Measurements from ENCODE around the gene CEP128.
A peak's percentile ranks its signal among the peaks of the same experiment; 100 is the strongest.
"Not testable (repeated sequence)": the region's sequence is repeated elsewhere in the genome, so short reads cannot be mapped to it uniquely, and the experiment has no call there.

Gene CEP128
- total RNA-seq: 26.5 reads per million, percentile 53 among the genes with 10 or more reads in this experiment

DNA sequence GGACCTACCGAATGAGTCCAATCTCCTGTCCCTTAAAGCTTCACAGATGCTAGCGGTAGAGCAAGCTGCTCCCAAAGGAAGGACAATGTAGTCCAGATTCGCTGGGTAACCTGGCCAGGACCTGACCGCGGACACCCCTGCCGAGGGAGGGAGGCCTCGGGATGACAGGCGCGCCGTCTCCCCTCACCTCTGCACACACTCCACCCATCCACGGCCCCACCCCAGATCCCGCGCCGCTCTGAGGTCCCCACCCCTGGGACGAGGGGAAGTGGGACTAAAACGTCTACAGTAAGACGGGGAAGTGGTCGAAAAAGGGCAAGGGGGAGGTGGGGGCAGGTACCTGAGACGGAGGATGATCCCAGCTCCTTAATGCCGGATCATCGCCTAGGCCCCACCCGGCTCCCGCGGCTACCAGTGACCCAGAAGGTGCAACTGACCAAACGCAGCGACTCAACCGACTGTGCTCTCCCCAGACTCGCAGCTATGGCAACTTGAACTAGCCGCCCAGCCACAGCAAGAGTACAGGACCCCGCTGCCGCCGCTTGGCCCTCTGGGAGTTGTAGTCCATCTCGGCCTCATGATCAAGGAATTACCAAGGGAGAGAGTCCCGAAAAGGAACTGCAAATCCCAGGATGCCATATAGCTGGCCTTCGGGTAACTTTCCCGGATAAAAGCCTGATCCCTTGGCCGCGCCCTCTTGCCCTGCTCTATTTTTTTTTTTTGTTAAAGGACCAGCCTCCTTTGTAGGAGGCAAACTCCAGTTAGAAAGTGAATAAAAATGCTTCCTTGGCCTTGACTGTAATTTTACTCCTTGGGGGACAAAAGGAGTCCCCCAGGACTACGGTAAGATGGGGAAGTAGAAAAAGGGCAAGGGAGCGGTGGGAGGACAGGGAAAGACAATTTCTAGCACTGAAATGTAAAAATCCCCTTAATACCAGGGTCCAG, at the start of gene CEP128:
Gene CEP128, minus strand, starts transcription at position 498 of the 945 bp plus-strand sequence.
- DNase-seq: peak; percentile 79

DNA sequence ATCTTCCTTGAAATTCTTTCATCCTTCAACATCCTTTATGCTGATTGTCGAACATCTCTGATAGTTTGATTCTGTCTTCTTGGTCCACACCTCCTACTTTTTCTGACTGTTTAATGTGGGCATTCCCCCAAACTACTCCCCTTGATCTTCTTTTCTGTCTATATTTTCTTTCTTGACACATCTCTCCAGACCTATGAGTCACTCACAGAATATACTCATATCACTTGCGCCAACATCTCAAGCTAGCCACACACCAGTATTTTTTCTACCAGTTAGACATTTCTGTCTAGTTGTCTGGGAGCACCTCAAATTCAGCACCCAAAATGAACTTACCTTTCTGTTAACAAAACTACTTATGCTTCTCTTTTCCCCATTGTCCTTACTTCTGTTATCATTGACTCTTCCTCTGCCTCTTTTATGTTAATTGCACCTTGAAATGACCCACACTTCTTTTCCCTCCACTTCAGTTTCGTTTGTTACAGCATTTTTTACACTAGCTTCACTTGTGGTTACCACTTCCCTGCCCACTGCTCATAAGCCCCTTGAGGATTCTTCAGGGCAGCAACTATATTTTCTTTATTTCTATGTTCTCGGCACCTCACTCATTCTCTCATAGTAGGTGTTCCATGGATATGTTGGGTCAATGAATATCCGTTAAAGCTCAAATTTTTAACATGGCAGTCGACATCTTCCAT, 47.3 kb upstream of the CEP128 start:
- DNase-seq: no peak

GRCh38 chr14:80988192-80988591, 46.7 kb upstream of the CEP128 start:
- no peak for DNase-seq

- peak; percentile 58 for DNase-seq
Observed at GRCh38 chr14:80987235-80988032, 45.9 kb upstream of the CEP128 start.

- DNase-seq: no peak
Observed at GRCh38 chr14:80982711-80983110, 41.2 kb upstream of the CEP128 start.

GRCh38 chr14:80981673-80982072, 40.1 kb upstream of the CEP128 start:
- DNase-seq: no peak

DNA sequence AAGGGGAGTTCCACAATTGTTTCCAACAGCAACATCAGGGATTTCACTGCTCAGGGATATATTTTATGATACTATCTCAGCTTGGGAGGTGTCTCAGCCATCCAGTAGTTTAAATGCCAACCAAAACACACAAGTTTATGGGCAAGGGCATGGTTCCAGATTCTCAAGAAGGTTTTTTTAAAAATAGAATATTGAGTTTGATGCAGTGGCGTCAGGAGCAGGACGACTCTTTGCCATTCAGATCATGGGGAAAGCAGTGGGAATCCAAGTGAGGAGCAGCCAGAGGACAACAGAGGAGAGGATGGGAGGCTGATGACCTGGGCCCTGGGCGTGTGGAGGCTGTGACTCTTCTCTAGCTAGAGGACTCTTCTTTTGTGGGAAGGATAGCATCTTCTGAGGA, 39.6 kb upstream of the CEP128 start:
- DNase-seq: no peak

- no peak for DNase-seq
Observed at GRCh38 chr14:80979951-80980350, 38.4 kb upstream of the CEP128 start.

DNA sequence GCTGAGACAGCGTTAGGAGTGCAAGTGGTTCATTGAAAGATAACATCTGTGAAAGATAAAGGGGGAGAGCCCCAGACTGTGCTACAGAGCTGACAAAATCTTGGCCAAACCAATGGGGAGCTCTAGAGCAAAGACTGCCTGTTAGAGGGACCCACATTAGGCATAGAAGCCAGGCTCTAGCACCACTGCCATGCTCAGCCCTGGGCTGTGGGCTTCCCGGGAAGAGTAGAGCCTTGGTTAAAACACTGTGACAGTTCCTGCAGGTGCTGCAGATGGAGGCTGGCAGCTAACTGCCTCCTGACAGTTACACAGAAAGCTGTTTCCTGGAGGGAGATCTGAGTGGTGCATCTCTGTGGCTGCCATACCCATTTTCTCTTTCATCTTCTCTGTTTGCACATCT, 36.9 kb upstream of the CEP128 start:
- no peak for DNase-seq

- no peak for DNase-seq
Observed at GRCh38 chr14:80977221-80977620, 35.7 kb upstream of the CEP128 start.

- DNase-seq: no peak
Observed at GRCh38 chr14:80974679-80975078, 33.1 kb upstream of the CEP128 start.

GRCh38 chr14:80973931-80974641, 32.5 kb upstream of the CEP128 start:
- DNase-seq: no peak

GRCh38 chr14:80965037-80965436, 23.5 kb upstream of the CEP128 start:
- DNase-seq: no peak

DNA sequence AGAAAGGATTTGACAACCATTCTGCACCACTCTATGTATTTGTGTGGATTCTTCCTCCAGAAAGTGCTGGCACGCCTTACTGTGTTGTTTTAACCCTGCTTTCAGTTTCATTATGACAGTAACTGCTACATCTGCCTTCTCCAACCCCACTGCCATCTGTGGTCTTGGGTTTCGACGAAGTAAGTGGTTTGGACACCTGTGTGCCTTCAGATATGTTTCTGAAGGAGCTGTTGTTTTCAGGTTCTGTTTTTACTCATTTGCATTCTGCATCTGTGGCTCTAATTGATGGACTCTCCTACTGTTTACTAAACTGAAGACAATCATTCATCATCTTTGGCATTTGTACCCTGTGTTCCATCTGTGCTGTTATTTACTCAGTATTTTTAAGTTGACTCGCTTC, 18.0 kb upstream of the CEP128 start:
- DNase-seq: peak; percentile 16

DNA sequence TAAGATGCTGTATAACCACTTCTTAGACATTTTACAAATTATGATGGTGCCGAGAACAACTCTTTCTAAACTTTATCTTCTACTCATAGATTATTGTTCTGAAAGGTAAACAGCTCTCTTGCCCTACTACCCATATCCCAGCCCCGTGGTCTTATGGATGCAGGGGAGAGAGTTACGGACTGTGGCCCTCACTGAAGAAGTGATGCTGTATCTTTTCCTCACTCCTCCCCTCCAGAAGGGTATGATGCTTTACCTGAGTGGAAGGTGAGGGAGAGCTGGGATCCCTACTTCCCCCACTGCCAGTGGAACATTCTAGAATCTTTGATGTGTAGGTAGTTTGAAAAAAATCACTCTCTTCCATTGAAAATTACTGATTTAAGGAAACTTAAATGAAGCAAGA, 17.4 kb upstream of the CEP128 start:
- no peak for DNase-seq

DNA sequence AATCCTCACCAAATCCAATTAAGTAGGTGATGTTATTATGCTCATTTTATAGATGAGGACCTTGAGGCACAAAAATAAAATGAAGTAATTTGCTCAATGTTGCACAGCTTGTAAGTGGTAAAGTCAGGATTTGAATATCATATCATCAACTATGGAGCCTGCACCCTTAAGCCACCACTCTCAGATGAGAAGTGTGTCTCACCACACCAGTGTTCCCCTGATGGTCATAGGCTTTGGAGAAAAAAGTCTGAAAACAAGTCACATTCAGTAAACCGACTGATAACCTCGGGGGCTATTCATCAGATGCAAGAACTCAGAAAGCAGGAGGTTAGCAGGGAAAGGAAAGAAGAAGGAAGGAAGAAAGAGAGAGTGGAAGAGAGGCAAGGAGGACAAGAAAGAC, 16.7 kb upstream of the CEP128 start:
- DNase-seq: no peak

DNA sequence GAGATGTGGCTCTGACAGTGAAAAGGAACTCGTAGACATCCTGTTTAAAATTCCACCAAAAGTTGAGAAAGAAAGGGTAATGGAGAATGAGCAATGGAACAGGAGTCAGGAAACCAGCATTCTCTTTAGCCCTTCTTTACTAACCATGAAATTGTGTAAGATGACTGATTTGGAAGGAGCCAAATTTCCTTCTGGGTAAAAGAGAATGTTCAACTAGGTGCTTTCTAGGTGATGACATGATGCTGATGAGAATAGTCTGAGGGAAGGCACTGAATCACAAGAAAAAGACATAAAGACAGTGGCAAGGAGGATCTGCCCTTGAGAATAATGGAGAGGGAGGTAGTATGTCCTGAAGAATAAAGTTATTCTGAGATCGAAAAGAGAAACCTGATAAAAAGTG, 16.1 kb upstream of the CEP128 start:
- no peak for DNase-seq

DNA sequence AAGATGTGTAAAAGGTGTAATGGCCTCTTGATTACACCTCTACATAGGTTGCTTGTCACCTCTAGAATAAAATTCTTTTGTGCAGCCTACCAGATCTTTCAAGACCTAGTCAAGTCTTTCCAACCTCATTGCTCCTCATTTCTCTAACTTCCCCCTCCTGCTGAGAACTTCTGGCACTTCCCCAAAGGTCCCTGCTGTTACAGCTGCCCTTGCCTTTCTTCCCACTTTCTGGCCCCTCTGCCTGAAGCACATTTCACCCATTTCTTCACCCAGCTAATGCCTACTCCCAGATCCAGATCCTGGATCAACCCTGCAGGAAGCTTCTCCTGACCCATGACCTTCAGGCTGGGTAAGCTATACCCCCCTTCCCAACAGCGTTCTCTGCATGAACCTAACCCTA, 15.4 kb upstream of the CEP128 start:
- no peak for DNase-seq

DNA sequence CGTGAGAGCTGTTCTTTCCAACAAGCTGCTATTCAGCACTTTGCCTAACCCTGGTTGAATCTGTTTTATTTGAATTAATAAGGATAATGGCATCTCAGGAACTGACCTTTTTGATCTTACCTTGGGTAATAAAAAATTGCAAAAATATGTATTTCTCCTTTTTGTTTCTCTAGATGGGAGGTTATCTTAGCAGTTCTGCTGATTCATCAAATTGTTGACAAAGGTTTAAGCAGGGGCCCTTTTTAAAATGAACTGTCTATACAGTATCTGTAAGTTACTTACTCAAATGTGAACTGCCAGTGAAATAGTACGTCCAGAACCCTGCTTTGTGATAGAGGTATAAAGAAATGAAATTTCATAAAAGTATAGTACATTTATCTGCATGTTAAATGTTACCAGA, 14.6 kb upstream of the CEP128 start:
- no peak for DNase-seq

DNA sequence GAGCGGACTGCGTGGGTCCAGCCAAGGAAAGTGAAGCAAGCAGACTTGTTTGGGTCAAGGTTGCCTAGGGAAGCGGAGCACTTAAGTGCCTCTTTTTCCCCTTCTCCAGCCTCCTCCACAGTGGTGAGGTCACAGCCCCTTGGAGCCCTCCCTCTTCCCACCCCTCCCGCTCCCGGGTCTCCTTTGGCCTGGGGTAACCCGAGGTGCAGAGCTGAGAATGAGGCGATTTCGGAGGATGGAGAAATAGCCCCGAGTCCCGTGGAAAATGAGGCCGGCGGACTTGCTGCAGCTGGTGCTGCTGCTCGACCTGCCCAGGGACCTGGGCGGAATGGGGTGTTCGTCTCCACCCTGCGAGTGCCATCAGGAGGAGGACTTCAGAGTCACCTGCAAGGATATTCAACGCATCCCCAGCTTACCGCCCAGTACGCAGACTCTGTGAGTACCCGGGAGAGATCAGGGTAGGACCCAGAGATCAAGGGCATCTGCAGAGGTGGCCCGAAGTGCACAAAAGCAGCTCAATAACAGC, 13.9 kb upstream of the CEP128 start, which contains the start of gene TSHR:
Gene TSHR, plus strand, starts transcription at position 206 of the 526 bp plus-strand sequence. Its CDS starts 60 bp downstream, at position 266.
- no peak for DNase-seq

GRCh38 chr14:80954687-80955299, 13.3 kb upstream of the CEP128 start:
- peak; percentile 64 for DNase-seq

GRCh38 chr14:80953211-80953610, 11.7 kb upstream of the CEP128 start:
- not testable (repeated sequence) for DNase-seq
